ENCODE results near the gene HSD11B1L.

HSD11B1L gene

DNA sequence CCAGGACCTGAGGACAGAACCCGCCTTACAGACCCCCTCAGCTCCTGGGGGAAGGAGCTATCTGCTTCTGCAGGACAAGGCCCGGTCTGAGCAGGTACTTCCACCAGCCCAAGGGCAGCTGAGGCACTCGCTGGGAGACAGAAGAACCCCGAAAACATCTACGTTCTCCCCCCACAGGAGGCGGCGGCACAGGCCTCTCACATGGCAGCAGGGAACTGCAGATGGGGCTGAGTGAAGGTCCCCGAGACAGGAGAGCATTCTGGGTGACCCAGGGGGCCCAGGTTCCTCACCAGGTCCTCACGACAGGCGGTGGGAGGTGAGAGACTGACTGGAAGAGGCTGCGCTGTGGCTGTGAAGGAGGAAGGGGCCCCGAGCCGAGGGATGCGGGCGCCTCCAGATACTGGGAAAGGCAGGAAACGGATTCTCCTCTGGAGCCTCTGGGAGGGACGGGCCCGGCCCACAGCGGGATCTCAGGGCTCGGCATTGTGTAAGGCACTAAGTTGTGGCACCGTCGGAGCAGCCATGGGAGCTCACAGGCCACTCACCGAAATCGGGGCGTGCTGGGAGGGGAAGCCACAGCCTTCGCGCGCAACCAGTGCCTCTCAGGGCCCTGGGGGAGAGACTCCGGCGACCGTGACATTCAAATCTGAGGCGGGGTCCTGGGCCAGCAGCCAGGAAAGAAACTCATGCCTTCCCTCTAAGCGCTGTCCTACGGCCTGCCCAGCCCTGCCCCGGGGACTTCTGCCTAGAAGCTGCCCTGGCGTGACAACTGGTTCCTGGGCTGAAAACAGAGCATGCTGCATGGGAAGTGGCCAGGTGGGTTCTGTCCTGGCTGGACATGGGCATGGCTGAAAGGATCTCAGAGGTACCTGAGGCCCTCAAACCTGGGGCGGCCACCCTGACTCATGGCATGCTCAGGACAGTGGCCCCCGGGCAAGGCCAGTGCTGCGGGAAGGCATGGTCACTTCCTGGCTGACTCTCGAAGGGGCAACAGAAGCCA, 23.3 kb downstream of the HSD11B1L start:
- no peaks in the 10 kb centered on the region for H3K4me1 Mint-ChIP-seq
- no peaks in the 10 kb centered on the region for H3K27me3 Mint-ChIP-seq (ENCODE audit: low read depth)
- TF ChIP-seq, protein P1, sequence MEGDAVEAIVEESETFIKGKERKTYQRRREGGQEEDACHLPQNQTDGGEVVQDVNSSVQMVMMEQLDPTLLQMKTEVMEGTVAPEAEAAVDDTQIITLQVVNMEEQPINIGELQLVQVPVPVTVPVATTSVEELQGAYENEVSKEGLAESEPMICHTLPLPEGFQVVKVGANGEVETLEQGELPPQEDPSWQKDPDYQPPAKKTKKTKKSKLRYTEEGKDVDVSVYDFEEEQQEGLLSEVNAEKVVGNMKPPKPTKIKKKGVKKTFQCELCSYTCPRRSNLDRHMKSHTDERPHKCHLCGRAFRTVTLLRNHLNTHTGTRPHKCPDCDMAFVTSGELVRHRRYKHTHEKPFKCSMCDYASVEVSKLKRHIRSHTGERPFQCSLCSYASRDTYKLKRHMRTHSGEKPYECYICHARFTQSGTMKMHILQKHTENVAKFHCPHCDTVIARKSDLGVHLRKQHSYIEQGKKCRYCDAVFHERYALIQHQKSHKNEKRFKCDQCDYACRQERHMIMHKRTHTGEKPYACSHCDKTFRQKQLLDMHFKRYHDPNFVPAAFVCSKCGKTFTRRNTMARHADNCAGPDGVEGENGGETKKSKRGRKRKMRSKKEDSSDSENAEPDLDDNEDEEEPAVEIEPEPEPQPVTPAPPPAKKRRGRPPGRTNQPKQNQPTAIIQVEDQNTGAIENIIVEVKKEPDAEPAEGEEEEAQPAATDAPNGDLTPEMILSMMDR (IDR thresholded peaks at IDR 0.05; ENCODE audit: unreplicated experiment in 3 of 3): no peak
- H3K4me3 Mint-ChIP-seq: no peak overlapping the region
- H3K36me3 Mint-ChIP-seq (ENCODE audit: low read depth): peaks cover 49% of the 10 kb centered on the region
- H3K9me3 Mint-ChIP-seq: peaks cover 3% of the 10 kb centered on the region
- no peak overlapping the region for H3K27ac Mint-ChIP-seq

DNA sequence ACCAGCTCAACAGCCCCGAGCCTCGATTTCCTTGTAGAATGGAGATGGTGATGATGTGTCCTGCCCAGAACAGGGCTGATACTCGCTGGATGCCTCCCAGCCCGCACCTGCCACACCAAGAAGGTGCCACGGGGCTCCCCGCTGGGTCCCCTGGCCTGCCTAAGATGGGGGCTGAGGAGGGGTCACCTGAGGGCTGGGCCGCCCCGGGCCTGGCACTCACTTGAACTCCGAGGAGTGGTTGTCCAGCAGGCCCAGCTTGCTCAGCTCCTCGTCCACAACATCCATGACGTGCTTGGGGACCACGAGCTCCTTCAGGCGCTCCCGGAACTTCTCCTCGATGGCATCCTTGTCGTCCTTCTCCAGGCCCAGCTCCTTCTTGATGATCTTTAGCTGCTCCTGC, 24.7 kb downstream of the HSD11B1L start:
- Mint-ChIP-seq H3K4me1 (no peaks in the 10 kb centered on the region), H3K4me3 (no peak overlapping the region), H3K9me3 (peaks cover 3% of the 10 kb centered on the region), H3K27me3 (ENCODE audit: low read depth) (no peaks in the 10 kb centered on the region), H3K36me3 (ENCODE audit: low read depth) (peaks cover 44% of the 10 kb centered on the region), H3K27ac (no peak overlapping the region)
- TF ChIP-seq, protein P1 (IDR thresholded peaks at IDR 0.05; ENCODE audit: unreplicated experiment in 3 of 3): no peak

DNA sequence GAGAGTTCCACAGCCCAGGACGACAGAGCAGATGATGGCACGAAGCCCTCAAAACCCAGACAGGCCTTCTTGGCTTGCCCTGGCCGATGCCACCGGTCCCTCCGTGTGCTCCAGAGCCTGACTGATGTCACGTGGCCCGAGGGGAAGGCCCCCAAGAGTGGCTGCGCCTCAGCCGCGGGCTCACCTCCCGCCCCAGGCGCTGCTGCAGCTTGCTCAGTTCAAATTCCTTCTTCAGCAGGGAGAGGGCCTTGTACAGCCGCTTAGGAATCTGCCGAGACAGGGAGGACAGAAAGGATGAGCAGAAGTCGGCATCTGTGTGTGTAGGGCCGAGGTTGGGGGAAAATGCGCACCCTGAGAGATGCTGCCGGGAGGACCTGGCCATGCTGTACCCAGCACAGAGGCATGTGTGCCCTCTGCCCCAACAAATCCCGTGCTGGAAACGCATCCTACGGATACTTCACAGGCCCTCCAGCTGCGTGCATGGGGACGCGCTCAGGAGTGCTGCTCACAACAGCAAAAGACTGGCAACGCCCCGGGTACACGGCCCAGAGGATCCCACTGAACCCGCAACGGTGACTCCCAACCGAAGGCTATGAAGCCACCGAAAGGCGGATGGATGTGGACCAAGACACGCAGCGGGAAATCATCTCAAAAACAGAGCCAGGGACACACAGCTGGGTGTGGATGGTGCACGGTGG, 26.2 kb downstream of the HSD11B1L start:
- H3K4me1 Mint-ChIP-seq: no peaks in the 10 kb centered on the region
- H3K9me3 Mint-ChIP-seq: peaks cover 3% of the 10 kb centered on the region
- TF ChIP-seq, protein P1 (IDR thresholded peaks at IDR 0.05; ENCODE audit: unreplicated experiment in 3 of 3): no peak
- no peak overlapping the region for H3K4me3 Mint-ChIP-seq
- peaks cover 33% of the 10 kb centered on the region for H3K36me3 Mint-ChIP-seq (ENCODE audit: low read depth)
- H3K27me3 Mint-ChIP-seq (ENCODE audit: low read depth): no peaks in the 10 kb centered on the region
- H3K27ac Mint-ChIP-seq: no peak overlapping the region

DNA sequence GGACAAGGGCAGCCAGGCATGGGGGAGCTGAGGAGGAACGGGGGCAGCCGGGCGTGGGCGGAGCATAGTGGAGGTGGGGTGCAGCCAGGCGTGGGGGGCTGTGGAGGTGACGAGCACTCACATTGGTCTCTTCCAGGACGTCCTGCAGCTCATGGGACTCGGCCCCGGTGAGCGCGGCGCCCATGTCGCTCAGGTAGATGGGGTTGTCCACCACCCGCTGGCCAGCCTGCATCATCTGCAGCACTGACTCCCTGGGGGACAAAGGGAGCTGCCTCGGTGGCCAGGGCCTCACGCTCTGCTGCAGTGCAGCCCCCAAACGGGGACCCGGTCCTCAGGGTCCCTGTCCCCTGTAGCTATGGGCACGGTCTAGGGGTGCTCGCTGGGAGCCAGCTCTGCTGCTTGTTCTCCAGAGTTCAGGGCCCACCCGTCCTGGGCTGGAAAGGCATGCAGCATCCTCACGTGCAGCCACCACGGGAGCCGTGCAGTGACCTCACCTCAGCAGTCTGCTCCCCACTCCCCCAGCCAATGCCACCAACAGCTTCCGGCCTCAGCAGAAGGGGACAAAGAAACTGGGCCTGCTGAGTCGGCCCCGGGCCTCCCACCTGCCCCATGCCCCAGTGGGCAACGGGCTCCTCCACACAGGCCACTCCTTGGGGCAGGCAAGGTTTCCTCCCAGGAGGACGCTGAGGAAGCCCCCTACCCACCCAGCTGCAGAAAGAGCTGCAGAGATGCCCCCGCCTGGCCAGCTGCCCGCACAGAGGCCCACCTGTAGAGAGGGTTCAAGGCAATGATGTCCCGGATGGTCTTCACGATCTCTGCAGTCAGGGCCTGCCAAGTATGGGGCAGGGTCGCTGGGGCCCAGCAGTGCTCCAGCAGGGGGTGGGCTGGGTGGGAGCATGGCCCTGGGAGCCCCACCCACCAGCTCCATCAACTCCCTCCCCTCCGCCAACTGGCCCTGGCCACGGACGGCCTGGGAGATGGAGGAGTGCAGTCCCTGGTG, 27.0 kb downstream of the HSD11B1L start:
- Mint-ChIP-seq H3K27me3 (ENCODE audit: low read depth) (no peaks in the 10 kb centered on the region), H3K9me3 (peaks cover 3% of the 10 kb centered on the region), H3K27ac (no peak overlapping the region), H3K4me1 (no peaks in the 10 kb centered on the region), H3K36me3 (ENCODE audit: low read depth) (peaks cover 40% of the 10 kb centered on the region), H3K4me3 (no peak overlapping the region)
- TF ChIP-seq, protein P1 (IDR thresholded peaks at IDR 0.05; ENCODE audit: unreplicated experiment in 3 of 3): no peak

DNA sequence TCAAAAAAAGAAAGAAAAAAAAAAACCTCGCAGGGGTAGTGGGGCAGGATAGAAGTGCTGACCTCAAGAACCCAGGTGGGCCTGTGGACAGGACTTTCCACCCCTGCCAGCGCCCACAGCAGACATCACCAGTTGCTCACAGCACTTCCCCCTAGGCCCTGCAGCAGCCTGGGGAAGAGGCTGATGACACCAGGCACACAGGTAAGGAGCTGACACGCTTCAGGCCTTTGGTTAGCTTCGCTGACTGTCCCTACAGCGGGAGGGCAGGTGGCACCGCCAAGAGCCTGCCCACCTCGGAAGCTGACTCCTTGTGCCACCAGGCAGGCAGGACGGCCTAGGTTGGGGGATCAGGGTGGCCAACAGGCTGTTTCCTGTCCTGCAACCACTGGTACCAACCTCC, 30.2 kb downstream of the HSD11B1L start:
- no peaks in the 10 kb centered on the region for H3K27me3 Mint-ChIP-seq (ENCODE audit: low read depth)
- no peak overlapping the region for H3K27ac Mint-ChIP-seq
- TF ChIP-seq, protein P1 (IDR thresholded peaks at IDR 0.05; ENCODE audit: unreplicated experiment in 3 of 3): no peak
- H3K4me1 Mint-ChIP-seq: no peaks in the 10 kb centered on the region
- H3K9me3 Mint-ChIP-seq: no peaks in the 10 kb centered on the region
- H3K4me3 Mint-ChIP-seq: no peak overlapping the region
- peaks cover 37% of the 10 kb centered on the region for H3K36me3 Mint-ChIP-seq (ENCODE audit: low read depth)
